Neural crest cell (in vitro differentiated cells): Measurements from ENCODE around the gene KCNJ10. TPM values are rescaled to one million over a fixed set of nuclear protein-coding genes. Genes with fewer than 3 reads are reported as not detected.

Experiments used
- DNase-seq: peaks from one replicate; pipeline ENCODE4 v3.0.0; 2021; ENCODE audit warnings: low read depth, mixed read lengths, low spot score
- H3K27ac Mint-ChIP-seq: one replicate; pipeline ENCODE4 v1.8.0; 2021; ENCODE audit warnings: mild to moderate bottlenecking, mixed read lengths; ENCODE audit not compliant: unreplicated experiment
- H3K27me3 Mint-ChIP-seq: 2 replicates; pipeline ENCODE4 v1.8.0; 2021; ENCODE audit warnings: low read depth, mild to moderate bottlenecking, mixed read lengths
- H3K36me3 Mint-ChIP-seq: 2 replicates; pipeline ENCODE4 v1.8.0; 2021; ENCODE audit warnings: low read depth, mild to moderate bottlenecking, mixed read lengths
- H3K4me1 Mint-ChIP-seq: 2 replicates; pipeline ENCODE4 v1.8.0; 2021; ENCODE audit warnings: mixed read lengths
- H3K4me3 Mint-ChIP-seq: one replicate; pipeline ENCODE4 v1.8.0; 2021; ENCODE audit warnings: mild to moderate bottlenecking, mixed read lengths
- H3K9me3 Mint-ChIP-seq: 2 replicates; pipeline ENCODE4 v1.8.0; 2021; ENCODE audit warnings: mixed read lengths
- total RNA-seq: library from RNA; stranded (reverse); gene quantifications from 2 replicates; pipeline ENCODE4 v1.2.1, GENCODE V29; 2021
- TF ChIP-seq, protein P1 (sequence below): fragments of 200-600 bp; sonication (generic); conservative IDR thresholded peaks from 2 replicates; pipeline ENCODE4 v1.5.0; 2021; ENCODE audit warnings: antibody characterized with exemption, mild to moderate bottlenecking

Gene KCNJ10
- total RNA-seq, 1 donor from 2014 or later = 0.47 TPM

DNA sequence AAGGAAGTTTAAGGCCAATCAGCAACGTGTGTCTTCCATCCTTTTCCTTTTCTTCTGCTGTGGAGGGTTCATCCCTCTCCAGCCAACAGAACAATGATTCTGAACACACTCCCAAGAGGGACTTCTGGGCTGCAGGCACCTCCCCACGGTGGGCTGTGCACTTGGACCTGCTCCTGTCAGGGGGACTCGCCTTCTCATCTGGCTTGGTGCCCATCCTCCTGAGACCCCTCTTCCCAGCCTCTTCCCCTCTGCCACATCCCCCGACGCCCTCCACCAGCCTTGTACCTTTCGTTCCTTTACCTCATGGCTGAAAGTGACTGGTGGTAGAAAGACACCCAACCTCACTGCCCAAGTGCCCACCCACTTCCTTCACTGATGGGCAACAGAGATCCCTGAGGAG is 89.9 kb downstream of the KCNJ10 start:
- no peaks in the 10 kb centered on the region for H3K36me3 Mint-ChIP-seq
- peaks cover 2% of the 10 kb centered on the region for H3K9me3 Mint-ChIP-seq
- peaks cover 66% of the 10 kb centered on the region for H3K27me3 Mint-ChIP-seq
- no peak overlapping the region for H3K4me3 Mint-ChIP-seq
- TF ChIP-seq, protein P1, sequence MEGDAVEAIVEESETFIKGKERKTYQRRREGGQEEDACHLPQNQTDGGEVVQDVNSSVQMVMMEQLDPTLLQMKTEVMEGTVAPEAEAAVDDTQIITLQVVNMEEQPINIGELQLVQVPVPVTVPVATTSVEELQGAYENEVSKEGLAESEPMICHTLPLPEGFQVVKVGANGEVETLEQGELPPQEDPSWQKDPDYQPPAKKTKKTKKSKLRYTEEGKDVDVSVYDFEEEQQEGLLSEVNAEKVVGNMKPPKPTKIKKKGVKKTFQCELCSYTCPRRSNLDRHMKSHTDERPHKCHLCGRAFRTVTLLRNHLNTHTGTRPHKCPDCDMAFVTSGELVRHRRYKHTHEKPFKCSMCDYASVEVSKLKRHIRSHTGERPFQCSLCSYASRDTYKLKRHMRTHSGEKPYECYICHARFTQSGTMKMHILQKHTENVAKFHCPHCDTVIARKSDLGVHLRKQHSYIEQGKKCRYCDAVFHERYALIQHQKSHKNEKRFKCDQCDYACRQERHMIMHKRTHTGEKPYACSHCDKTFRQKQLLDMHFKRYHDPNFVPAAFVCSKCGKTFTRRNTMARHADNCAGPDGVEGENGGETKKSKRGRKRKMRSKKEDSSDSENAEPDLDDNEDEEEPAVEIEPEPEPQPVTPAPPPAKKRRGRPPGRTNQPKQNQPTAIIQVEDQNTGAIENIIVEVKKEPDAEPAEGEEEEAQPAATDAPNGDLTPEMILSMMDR = no peak
- H3K4me1 Mint-ChIP-seq = no peaks in the 10 kb centered on the region
- no peak overlapping the region for H3K27ac Mint-ChIP-seq
- no peak for DNase-seq

DNA sequence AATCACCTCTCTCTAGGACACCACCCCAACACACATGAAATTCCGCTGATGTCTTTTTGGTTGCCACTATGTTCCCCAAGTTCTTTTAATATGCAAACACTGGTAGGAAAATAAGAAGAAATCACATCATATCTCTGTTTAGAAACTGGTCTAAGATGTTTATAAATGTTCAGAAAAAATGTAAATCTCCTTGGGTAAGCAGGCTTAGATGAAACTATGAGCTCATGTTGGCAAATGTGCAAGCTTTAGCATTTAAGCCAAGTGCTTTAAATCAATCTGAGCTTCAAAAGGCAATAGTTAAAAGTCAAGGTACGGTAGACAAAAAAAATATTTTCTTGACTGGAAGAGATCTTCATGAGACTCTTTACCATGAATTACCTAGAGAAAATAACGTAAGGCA is 90.7 kb downstream of the KCNJ10 start:
- no peak overlapping the region for H3K27ac Mint-ChIP-seq
- TF ChIP-seq, protein P1 = no peak
- no peak overlapping the region for H3K4me3 Mint-ChIP-seq
- peaks cover 63% of the 10 kb centered on the region for H3K27me3 Mint-ChIP-seq
- H3K36me3 Mint-ChIP-seq = no peaks in the 10 kb centered on the region
- no peaks in the 10 kb centered on the region for H3K4me1 Mint-ChIP-seq
- H3K9me3 Mint-ChIP-seq = peaks cover 2% of the 10 kb centered on the region
- no peak for DNase-seq

DNA sequence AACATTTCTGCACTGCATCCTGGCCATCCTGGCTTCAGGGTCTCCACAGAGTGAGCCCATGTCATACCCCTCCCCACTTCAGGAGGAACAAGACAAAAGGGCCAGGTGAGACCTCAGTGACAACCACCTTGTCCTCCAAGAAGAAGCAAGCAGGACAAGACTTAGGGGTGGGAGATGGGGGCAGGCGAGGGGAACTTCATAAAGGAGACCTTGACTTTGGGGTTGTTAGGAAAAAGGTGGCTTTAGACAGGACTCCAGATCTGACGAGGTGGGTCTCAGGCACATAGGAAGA is 91.9 kb downstream of the KCNJ10 start:
- Mint-ChIP-seq H3K9me3 (peaks cover 2% of the 10 kb centered on the region), H3K4me3 (no peak overlapping the region)
- TF ChIP-seq, protein P1 = no peak

DNA sequence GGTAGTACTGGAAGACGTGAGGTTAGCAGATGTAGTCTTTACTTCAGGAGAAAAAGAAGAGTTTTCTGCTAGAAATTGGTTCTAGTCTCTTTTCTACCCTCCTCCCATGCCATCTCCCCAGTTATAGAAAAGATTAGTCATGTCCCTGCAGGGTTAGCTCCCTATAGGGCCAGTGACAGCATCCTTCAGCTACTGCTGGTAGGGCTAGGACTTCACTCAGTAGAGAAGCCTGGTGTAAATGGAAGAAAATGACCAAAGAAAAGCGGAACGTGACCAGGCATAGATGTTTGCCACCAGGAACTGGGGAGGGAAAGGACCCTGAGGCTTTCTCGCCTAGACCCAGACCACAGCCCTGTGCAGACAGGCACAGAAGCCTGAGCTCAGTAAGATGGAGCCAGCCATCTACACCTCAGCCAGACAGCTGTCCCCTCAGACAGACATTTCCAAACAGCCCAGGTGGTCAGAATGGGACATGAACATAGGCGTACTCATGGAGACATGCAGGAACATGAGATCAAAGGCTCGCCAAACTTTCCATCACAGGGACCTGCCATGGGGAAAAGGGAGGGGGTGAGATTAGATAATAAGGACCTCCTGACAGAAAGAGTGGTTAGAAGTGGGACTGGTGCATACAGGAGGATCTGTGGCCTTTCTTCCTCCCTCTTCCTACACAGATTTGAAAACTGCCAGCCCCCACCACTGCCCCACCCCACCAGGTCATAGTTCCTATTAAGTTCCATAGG is 92.4 kb downstream of the KCNJ10 start:
- Mint-ChIP-seq H3K9me3 (peaks cover 2% of the 10 kb centered on the region), H3K4me1 (no peaks in the 10 kb centered on the region), H3K27me3 (peaks cover 51% of the 10 kb centered on the region), H3K4me3 (no peak overlapping the region), H3K27ac (no peak overlapping the region), H3K36me3 (no peaks in the 10 kb centered on the region)
- TF ChIP-seq, protein P1 = no peak
- DNase-seq = no peak

More for the DNA sequence above, 91.9 kb downstream of the KCNJ10 start:
- Mint-ChIP-seq H3K27ac (no peak overlapping the region), H3K36me3 (no peaks in the 10 kb centered on the region), H3K27me3 (peaks cover 52% of the 10 kb centered on the region), H3K4me1 (no peaks in the 10 kb centered on the region)
- no peak for DNase-seq

DNA sequence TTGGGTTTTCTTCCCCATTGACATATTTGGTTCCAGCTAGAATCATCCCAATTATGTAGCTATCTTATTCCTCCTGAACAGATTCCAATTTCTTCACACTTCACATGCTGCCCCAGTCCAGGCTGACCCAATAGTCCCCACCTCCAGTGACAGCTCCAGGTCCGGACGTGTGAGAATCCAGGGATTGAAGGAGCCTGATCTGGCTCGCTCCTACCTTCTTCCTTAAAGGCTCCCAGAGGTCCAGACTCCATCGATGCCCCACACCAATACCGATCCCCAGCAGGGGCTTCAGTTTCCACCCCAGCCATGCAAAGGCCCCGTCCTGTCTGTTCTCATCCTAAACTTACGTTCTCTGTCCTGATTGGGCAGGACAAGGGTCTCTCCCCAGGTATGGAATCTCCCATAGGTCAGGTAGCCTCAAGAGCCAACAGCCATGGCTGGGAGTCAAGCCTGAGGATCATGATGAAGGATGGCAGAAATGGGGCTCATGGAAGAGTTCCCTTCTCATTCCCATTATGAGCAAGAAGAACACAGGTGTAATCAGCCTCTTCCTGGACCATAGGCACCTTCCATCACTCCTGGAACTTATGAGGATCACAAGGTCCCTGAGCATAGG is 95.5 kb downstream of the KCNJ10 start:
- Mint-ChIP-seq H3K4me3 (no peak overlapping the region), H3K27me3 (peaks cover 34% of the 10 kb centered on the region), H3K9me3 (no peaks in the 10 kb centered on the region), H3K4me1 (peaks cover 21% of the 10 kb centered on the region), H3K27ac (no peak overlapping the region), H3K36me3 (no peaks in the 10 kb centered on the region)
- DNase-seq = no peak
- TF ChIP-seq, protein P1 = no peak
